HG02798 (cell line): ENCODE data around the gene ANKH.

ENCODE experiments used
- ATAC-seq: cut with Tn5 transposase; IDR thresholded peaks from one replicate; pipeline ENCODE4 v1.9.1; 2021; ENCODE audit warnings: mild to moderate bottlenecking; ENCODE audit not compliant: unreplicated experiment, poor library complexity

The ANKH gene

GRCh38 chr5:14702238-14702839, 169.2 kb downstream of the ANKH start:
- ATAC-seq, result no peak

GRCh38 chr5:14701556-14701955, 170.0 kb downstream of the ANKH start:
- ATAC-seq, result no peak

GRCh38 chr5:14700478-14701436, 170.8 kb downstream of the ANKH start:
- no peak for ATAC-seq

- ATAC-seq, result no peak
Measured at GRCh38 chr5:14699807-14700400, 171.7 kb downstream of the ANKH start.

- no peak for ATAC-seq
Measured at GRCh38 chr5:14699159-14699558, 172.4 kb downstream of the ANKH start.

GRCh38 chr5:14698495-14698894, 173.1 kb downstream of the ANKH start:
- no peak for ATAC-seq

- no peak for ATAC-seq
Measured at GRCh38 chr5:14696851-14697250, 174.7 kb downstream of the ANKH start.

- no peak for ATAC-seq
Measured at GRCh38 chr5:14696057-14696456, 175.5 kb downstream of the ANKH start.

GRCh38 chr5:14695152-14695551, 176.4 kb downstream of the ANKH start:
- ATAC-seq, result no peak

- no peak for ATAC-seq
Measured at GRCh38 chr5:14693070-14693469, 178.5 kb downstream of the ANKH start.

GRCh38 chr5:14687023-14687665, 184.4 kb downstream of the ANKH start:
- no peak for ATAC-seq

- no peak for ATAC-seq
Measured at GRCh38 chr5:14686517-14686916, 185.1 kb downstream of the ANKH start.

- peak; percentile 97 for ATAC-seq
Measured at GRCh38 chr5:14685757-14686156, 185.8 kb downstream of the ANKH start.

GRCh38 chr5:14684757-14685156, 186.8 kb downstream of the ANKH start:
- no peak for ATAC-seq

- no peak for ATAC-seq
Measured at GRCh38 chr5:14683906-14684455, 187.6 kb downstream of the ANKH start.

- no peak for ATAC-seq
Measured at GRCh38 chr5:14681236-14681752, 190.3 kb downstream of the ANKH start.

GRCh38 chr5:14679595-14679994, 192.0 kb downstream of the ANKH start:
- ATAC-seq, result no peak

- no peak for ATAC-seq
Measured at GRCh38 chr5:14678773-14679334, 192.7 kb downstream of the ANKH start.

- ATAC-seq, result peak; percentile 48
Measured at GRCh38 chr5:14676320-14676719, 195.3 kb downstream of the ANKH start.

GRCh38 chr5:14675865-14676300, 195.7 kb downstream of the ANKH start:
- peak; percentile 43 for ATAC-seq
